Nephron progenitor cell (in vitro differentiated cells): Measurements from ENCODE around the gene TH.

Source experiments
- DNase-seq: peaks from one replicate; pipeline ENCODE4 v3.0.0; 2021
- H3K27ac Mint-ChIP-seq: 2 replicates; pipeline ENCODE4 v1.8.0; 2021; ENCODE audit warnings: mild to moderate bottlenecking, moderate library complexity, mixed read lengths
- H3K27me3 Mint-ChIP-seq: 2 replicates; pipeline ENCODE4 v1.8.0; 2021; ENCODE audit warnings: mild to moderate bottlenecking, low read depth, mixed read lengths; ENCODE audit not compliant: poor library complexity
- H3K36me3 Mint-ChIP-seq: 2 replicates; pipeline ENCODE4 v1.8.0; 2021; ENCODE audit warnings: low read depth, mixed read lengths
- H3K4me1 Mint-ChIP-seq: 2 replicates; pipeline ENCODE4 v1.8.0; 2021; ENCODE audit warnings: mixed read lengths
- H3K4me3 Mint-ChIP-seq: 2 replicates; pipeline ENCODE4 v1.8.0; 2021; ENCODE audit warnings: mild to moderate bottlenecking, moderate library complexity, mixed read lengths
- H3K9me3 Mint-ChIP-seq: 2 replicates; pipeline ENCODE4 v1.8.0; 2021; ENCODE audit warnings: mild to moderate bottlenecking, moderate library complexity, mixed read lengths
- TF ChIP-seq, protein P1 (sequence below): fragments of 200-600 bp; sonication (generic); IDR thresholded peaks from 2 replicates; pipeline ENCODE4 v1.5.0; 2021; ENCODE audit warnings: antibody characterized with exemption

Gene TH

DNA sequence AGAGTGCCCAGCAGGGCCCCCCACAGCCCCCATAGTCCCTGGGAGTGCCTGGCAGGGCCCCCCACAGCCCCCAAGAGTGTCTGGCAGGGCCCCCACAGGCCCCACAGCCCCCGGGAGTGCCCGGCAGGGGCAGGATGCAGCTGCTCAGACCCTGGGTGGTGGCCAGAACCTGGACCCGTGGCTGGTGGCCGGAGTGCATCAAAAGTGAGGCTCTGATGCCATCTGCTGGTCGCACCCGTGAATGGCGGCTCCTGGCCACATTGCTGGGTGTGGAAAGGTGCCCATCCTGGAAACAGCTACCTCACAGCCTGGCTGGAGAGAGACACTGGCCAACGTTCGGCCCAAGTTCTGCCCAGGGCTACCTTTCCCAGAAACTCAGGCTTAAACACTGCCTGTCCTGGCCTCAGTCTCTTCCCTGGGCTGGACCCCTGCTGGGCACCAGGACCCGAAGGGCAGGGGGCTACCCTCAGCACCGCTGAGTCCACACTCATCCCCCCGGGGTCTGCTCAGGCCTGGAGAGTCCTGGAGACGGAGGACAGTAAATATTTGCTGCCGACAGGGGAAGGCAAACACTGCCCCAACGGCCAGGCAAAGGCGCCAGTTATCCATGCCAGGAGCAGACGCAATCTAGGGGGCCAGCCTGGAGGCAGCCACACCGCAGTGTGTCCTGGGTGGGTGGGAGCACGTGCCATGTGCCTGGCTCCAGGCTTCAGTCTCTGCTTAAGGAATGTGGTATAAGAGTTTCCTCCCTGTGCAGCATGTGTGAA is 15.0 kb downstream of the TH start:
- TF ChIP-seq, protein P1, sequence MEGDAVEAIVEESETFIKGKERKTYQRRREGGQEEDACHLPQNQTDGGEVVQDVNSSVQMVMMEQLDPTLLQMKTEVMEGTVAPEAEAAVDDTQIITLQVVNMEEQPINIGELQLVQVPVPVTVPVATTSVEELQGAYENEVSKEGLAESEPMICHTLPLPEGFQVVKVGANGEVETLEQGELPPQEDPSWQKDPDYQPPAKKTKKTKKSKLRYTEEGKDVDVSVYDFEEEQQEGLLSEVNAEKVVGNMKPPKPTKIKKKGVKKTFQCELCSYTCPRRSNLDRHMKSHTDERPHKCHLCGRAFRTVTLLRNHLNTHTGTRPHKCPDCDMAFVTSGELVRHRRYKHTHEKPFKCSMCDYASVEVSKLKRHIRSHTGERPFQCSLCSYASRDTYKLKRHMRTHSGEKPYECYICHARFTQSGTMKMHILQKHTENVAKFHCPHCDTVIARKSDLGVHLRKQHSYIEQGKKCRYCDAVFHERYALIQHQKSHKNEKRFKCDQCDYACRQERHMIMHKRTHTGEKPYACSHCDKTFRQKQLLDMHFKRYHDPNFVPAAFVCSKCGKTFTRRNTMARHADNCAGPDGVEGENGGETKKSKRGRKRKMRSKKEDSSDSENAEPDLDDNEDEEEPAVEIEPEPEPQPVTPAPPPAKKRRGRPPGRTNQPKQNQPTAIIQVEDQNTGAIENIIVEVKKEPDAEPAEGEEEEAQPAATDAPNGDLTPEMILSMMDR, result peak; percentile 88
- no peaks in the 10 kb centered on the region for H3K9me3 Mint-ChIP-seq
- H3K4me3 Mint-ChIP-seq, result no peak overlapping the region
- H3K4me1 Mint-ChIP-seq, result peaks cover 5% of the 10 kb centered on the region
- H3K27me3 Mint-ChIP-seq, result peaks cover 2% of the 10 kb centered on the region
- DNase-seq, result peak; percentile 92
- no peaks in the 10 kb centered on the region for H3K36me3 Mint-ChIP-seq
- no peak overlapping the region for H3K27ac Mint-ChIP-seq

DNA sequence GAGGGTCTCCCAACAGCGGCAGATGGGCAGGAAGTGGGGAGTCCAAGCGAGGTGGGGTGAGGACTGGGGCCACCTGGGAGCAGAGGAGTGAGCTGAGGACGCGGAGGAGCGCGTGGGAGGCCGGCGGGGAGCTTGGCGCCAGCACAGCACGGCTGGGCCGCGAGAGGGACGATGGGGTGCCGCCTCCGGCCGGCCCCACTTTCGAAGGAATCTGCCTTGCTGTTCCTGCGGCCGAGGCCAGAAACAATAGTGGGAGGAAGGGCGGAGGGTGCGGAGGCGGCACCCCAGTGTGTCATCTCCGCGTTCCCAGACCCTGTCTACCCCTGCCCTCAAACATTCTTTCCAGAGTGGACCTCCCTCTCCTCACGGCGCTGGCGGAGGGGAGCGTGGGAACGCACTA is 16.1 kb downstream of the TH start:
- TF ChIP-seq, protein P1, result no peak
- H3K27me3 Mint-ChIP-seq, result peaks cover 2% of the 10 kb centered on the region

DNA sequence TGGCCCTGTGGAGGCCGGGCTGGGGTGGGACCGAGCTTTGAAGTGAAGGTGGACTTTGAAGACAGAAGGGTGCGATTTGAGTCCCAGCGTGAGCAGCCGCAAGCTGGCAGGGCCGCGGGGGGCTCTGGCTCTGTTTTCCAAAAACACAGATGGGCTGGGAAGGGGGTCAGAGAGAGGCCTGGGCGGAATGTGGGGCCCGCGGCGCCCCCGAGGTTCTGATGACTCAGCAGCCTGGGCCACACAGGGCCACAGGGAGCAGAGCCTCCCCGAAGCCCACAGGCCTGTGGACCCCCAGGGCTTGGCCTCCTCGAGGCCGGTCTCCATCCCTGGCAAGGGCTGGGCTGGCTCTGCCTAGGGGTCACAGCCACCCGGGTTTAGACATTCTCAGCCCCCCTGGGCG is 16.7 kb downstream of the TH start:
- Mint-ChIP-seq H3K9me3 (no peaks in the 10 kb centered on the region), H3K4me3 (no peak overlapping the region), H3K4me1 (peaks cover 22% of the 10 kb centered on the region), H3K27me3 (peaks cover 3% of the 10 kb centered on the region), H3K27ac (no peak overlapping the region), H3K36me3 (no peaks in the 10 kb centered on the region)
- TF ChIP-seq, protein P1, result no peak
- no peak for DNase-seq

More for the DNA sequence above, 16.1 kb downstream of the TH start:
- Mint-ChIP-seq H3K4me3 (no peak overlapping the region), H3K27ac (no peak overlapping the region), H3K4me1 (peaks cover 16% of the 10 kb centered on the region), H3K36me3 (no peaks in the 10 kb centered on the region), H3K9me3 (no peaks in the 10 kb centered on the region)
- DNase-seq, result no peak

DNA sequence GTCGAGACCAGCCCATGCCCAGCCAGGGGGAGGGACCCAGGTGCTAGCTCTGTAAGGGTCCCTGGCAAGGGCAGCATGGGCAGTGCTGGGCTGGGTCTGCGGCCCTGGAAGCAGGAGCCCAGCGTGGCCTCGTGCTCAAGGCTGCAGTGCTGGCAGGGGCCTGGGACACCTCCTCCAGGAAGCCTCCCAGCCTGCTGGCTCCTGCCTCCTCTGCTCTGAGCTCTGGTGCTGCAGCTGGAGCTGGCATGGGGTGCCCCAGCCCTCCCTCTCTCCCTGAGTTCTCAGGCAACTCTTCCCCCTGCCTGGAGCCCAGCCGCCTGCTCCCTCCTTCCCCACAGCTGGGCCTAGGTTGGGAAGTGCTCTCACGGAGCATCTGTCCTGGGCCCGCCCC is 17.4 kb downstream of the TH start:
- Mint-ChIP-seq H3K27me3 (peaks cover 6% of the 10 kb centered on the region), H3K36me3 (no peaks in the 10 kb centered on the region), H3K27ac (no peak overlapping the region), H3K4me1 (peaks cover 29% of the 10 kb centered on the region), H3K4me3 (no peak overlapping the region), H3K9me3 (no peaks in the 10 kb centered on the region)
- TF ChIP-seq, protein P1, result no peak
- DNase-seq, result no peak

DNA sequence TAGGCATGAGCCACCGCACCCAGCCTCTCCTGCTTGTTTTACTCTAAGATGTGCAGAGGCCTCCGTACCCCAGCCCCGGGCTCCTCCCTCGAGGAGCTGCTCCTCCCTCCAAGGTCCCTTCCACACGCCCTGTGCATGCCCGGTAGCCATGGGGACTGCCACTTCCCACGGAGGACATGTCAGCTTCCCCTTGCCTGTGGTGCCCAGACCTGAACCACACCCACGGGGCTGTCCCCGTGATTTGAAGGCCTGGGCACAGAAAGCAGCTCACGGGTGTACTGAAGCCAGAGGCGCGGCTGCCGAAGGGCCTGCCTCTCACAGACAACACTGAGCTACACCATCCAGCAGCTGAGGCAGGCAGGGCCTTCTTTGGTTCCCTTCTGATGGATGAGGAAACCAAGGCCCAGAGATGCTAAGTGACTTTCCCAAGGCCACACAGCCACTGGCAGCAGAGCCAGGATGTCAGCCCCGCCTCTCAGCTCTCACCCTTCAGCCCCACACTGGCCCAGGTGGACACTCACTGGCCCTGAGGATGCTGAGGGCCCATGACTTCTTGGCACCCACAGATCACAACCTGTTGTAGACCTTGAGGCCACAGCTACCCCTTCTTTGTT is 17.9 kb downstream of the TH start:
- no peak overlapping the region for H3K27ac Mint-ChIP-seq
- peaks cover 34% of the 10 kb centered on the region for H3K4me1 Mint-ChIP-seq
- H3K27me3 Mint-ChIP-seq, result peaks cover 11% of the 10 kb centered on the region
- no peak for DNase-seq
- H3K4me3 Mint-ChIP-seq, result no peak overlapping the region
- no peaks in the 10 kb centered on the region for H3K36me3 Mint-ChIP-seq
- no peaks in the 10 kb centered on the region for H3K9me3 Mint-ChIP-seq
- TF ChIP-seq, protein P1, result no peak
